Stimulated activated CD8-positive, alpha-beta memory T cell treated with anti-CD3 and anti-CD28 coated beads, Interleukin-12 subunit alpha, Interleukin-12 subunit beta, amount 100 ng/mL, for 1 hour (primary cell): Measurements from ENCODE around the gene ATP5PO.

Experiments
- DNase-seq: peaks from one replicate; pipeline ENCODE4 v3.0.0-alpha.2; 2020; ENCODE audit warnings: low read depth

ATP5PO gene

GRCh38 chr21:33898586-33898985 is 17.0 kb downstream of the ATP5PO start:
- DNase-seq: no peak

GRCh38 chr21:33897739-33898138 is 17.9 kb downstream of the ATP5PO start:
- no peak for DNase-seq

GRCh38 chr21:33897098-33897497 is 18.5 kb downstream of the ATP5PO start:
- DNase-seq: no peak

- DNase-seq: no peak
These were observed 18.9 kb downstream of the ATP5PO start for GRCh38 chr21:33896691-33897090.

GRCh38 chr21:33895356-33895755 is 20.2 kb downstream of the ATP5PO start:
- DNase-seq: no peak

GRCh38 chr21:33894736-33895288 is 20.8 kb downstream of the ATP5PO start:
- peak; percentile 43 for DNase-seq

GRCh38 chr21:33893917-33894316 is 21.7 kb downstream of the ATP5PO start:
- DNase-seq: no peak

GRCh38 chr21:33892853-33893252 is 22.8 kb downstream of the ATP5PO start:
- DNase-seq: no peak

GRCh38 chr21:33890187-33890586 is 25.4 kb downstream of the ATP5PO start:
- no peak for DNase-seq

GRCh38 chr21:33886321-33886720 is 29.3 kb downstream of the ATP5PO start:
- no peak for DNase-seq

- no peak for DNase-seq
These were observed 30.5 kb downstream of the ATP5PO start for GRCh38 chr21:33885172-33885514.

- DNase-seq: no peak
These were observed 31.0 kb downstream of the ATP5PO start for GRCh38 chr21:33884376-33885171.

GRCh38 chr21:33883118-33883517 is 32.5 kb downstream of the ATP5PO start:
- DNase-seq: no peak

GRCh38 chr21:33881689-33882440 is 33.7 kb downstream of the ATP5PO start:
- DNase-seq: no peak

GRCh38 chr21:33880626-33881025 is 35.0 kb downstream of the ATP5PO start:
- DNase-seq: no peak

- DNase-seq: no peak
These were observed 36.8 kb downstream of the ATP5PO start for GRCh38 chr21:33878824-33879223.

- no peak for DNase-seq
These were observed 40.4 kb downstream of the ATP5PO start for GRCh38 chr21:33875026-33875695.

- no peak for DNase-seq
These were observed 41.4 kb downstream of the ATP5PO start for GRCh38 chr21:33874161-33874560.

GRCh38 chr21:33872881-33873515 is 42.6 kb downstream of the ATP5PO start:
- no peak for DNase-seq

GRCh38 chr21:33871171-33871570 is 44.4 kb downstream of the ATP5PO start:
- DNase-seq: no peak

GRCh38 chr21:33870768-33871167 is 44.8 kb downstream of the ATP5PO start:
- no peak for DNase-seq

- DNase-seq: no peak
These were observed 45.7 kb downstream of the ATP5PO start for GRCh38 chr21:33869873-33870272.
